GM18907 (cell line): ENCODE data around the gene CD109.
"Not testable (repeated sequence)": the region's sequence is repeated elsewhere in the genome, so short reads cannot be mapped to it uniquely, and the experiment has no call there.

Source experiments
- ATAC-seq: cut with Tn5 transposase; IDR thresholded peaks from one replicate; pipeline ENCODE4 v1.9.1; 2021; ENCODE audit warnings: mild to moderate bottlenecking, moderate library complexity; ENCODE audit not compliant: unreplicated experiment

The CD109 gene

DNA sequence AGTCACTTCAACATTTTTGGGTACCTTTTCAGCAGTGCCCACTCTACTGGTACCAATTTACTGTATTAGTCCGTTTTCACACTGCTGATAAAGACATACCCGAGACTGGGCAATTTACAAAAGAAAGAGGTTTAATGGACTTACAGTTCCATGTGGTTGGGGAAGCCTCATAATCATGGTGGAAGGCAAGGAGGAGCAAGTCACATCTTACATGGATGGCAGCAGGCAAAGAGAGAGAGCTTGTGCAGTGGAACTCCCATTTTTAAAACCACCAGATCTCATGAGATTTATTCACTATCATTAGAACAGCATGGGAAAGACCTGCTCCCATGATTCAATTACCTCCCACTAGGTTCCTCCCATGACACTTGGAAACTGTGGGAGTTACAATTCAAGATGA, 12.4 kb upstream of the CD109 start:
- not testable (repeated sequence) for ATAC-seq

DNA sequence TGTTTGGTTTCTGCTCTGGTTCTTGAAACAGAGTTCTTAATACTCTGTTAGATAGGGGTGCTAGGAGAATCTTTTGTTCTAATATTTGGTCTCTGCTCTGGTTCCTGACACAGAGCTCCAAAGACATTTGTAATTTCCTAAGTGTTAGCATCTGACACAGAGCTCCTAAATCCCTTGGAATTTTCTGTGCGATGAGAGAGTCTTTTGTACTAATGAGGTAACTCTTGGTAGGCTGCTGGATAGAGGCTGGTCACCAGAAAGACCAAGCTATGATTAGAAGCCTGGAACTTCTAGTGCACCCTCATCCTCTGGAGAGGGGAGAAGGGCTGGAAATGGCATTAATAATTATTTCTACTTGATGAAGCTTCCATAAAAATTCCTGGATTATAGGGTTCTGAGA, 7.7 kb upstream of the CD109 start:
- no peak for ATAC-seq

DNA sequence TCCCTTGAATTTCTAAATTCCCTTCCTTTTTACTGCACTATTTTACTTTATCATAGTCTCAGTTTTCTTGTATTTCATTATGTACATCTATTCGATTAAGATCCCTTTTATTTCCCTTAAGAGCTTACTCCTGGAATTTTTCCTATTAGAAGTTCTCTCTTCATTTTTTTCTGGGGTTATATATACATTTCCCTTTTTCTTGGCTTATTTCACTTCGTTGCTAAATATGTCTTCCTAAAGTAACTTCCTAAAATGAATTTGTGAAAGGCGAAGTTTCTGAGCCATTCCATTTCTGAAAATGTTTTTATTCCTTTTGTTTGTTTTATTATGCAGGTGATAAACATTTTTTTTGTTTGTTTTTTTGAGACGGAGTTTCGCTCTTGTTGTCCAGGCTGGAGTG, 5.9 kb upstream of the CD109 start:
- ATAC-seq = no peak

DNA sequence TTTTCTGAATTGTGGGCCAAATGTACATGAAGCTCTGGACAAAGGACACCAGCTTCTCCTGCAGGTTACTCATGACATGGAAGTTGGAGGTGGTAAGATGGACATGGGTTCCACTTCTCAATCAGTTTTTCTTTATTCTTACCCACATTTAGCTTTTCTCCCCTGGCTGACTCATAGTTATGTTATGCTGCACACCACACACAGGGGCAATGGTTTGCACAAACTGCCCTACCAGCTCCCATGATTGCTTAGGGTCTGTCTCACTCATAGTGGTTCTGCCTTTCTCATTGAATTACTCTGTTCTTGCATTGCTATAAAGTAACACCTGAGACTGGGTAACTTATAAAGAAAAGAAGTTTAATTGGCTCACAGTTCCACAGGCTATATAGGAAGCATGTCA, 4.5 kb upstream of the CD109 start:
- no peak for ATAC-seq

DNA sequence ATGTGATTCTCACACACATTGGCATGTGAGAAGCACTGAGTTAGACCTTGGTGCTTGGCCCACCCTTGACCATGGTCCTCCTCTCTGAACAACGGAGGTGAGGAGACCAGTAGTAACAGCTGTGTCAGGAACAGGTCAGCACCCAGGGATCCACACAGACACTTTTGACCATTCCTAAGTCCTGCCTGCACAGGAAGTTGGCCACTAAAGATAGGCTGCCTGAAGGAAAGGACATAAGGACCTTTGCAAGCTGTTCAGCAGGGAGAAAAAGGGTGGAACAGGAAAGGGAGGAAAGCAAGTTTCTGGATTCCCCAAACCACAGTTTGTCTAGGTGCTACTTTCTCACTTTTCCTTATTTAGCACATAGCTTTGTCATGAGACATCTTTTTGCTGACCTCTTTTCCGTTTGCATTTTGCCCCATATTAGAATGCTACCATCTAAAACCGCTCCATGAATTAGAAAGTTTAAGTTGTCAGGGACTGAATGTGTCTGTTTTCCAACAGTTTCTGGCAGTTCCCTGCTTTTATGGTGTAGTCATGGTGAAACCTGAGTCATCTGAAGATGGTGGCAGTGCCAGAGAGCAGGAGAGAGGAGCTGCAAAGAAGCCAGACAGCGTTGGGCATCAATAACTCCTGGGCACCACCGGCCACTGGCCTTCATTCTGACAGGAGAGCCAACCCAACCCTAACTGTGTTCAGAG, 1.1 kb upstream of the CD109 start:
- no peak for ATAC-seq

DNA sequence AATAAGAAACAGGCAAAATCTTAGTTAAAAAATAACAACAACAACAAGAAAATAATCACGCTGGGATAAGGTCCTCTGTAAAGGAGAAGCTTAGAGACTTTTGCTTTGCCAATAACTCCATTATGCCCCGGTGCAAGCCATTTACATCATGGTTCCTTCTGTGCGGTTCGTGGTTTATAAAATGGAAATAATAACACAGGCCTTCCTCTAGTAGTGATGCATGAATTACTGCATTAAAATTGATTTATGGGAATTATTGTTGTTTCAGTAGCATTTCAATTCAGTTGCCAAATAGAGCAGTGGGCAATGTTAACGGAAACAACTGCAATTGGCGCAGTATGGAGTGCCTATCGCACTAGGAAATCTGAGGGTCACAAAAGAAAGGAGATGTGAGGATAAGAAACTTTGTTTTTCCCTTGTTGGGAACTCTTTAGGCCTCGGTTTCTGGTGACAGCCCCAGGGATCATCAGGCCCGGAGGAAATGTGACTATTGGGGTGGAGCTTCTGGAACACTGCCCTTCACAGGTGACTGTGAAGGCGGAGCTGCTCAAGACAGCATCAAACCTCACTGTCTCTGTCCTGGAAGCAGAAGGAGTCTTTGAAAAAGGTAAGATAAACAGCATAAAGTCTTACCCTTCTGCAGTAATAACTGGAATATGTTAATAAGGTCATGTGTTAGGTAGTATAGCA, 1.1 kb downstream of the CD109 start:
- peak; percentile 38 for ATAC-seq

DNA sequence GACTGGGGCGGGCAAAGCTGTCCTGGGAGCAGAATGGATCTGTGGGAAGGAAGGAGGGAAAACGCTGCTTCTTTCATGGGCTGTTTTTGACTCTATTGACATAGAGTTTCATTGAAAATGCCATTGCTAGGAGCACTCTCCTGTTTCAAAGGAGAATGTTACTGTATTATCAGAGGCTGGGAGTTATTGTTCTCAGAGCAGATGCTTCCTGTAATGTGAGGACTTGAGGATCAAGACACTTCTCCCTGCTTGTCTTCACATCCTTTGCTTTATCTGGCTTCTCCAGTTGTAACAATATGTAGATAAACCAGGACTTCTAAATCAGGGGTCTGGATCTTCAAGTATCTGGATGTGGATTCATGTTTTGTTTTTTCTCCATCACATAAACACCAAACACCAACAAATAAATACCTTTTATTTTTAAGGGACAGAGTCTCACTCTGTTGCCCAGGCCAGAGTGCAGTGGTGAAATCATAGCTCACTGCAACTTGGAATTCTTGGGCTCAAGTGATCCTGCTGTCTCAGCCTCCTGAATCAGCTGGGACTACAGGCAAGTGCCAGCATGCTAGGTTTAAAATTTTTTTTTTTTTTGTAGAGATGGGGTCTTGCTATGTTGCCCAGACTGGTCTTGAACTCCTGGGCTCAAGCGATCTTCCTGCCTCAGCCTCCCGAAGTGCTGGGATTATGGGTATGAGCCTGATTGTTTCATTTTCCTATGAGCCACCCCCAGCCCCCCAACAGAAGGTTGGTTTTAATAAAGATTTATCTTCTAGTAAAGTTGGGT, 3.9 kb downstream of the CD109 start:
- no peak for ATAC-seq

DNA sequence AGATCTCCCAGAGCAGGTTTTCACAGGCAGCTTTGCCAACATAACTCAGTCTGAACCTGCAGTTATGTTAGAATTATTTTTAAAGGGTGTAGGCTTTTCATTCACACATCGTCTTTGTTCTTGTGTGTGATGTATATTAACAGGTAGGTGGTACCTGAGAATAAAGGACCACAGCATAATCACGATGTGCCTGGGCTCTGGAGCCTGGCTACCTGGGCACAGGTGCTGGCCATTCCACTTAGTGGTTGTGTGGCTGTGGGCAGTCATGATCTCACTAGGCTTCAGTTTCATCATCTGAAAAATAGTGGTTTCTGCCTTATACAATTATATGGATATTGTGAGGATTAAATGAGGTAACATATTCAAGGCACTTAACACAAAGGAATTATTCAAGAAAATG, 6.4 kb downstream of the CD109 start:
- ATAC-seq = no peak

DNA sequence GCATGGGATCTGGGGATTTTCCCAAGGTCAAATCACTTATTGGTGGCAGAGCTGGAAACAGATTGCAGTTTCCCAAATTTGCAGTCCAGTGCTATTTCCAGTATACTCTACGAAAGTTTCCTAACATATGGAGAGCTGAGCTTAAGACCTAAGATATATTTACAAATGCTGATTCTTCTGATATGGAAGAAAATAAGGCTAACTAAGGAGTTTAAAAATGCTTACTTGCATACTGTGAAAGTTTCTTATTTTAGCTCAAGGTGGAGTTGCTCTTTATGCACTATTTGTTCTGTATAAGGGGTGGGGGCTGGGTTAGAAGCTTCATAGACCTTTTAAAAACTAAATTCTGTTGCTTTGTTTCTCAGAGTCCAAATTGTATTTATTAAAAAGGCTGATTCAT, 7.5 kb downstream of the CD109 start:
- no peak for ATAC-seq

DNA sequence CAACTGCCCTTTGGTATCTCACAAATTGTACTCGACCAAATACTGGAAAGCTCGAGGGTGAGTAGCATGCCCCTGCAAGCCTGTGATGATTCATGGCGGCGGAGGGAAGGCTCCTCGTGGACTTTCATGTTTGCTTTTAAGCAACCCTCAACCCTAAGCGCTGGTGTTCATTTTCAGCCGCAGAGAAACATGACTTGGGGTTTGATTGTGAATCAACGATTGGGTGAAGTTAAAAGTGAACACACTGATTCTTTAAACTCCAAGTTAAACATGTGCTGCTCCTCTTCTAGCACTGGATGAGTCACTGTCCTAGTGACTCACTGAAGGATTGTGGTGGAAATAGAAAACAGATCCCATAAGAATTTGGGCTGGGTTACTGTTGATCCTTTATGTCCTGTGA, 8.3 kb downstream of the CD109 start:
- ATAC-seq = no peak

DNA sequence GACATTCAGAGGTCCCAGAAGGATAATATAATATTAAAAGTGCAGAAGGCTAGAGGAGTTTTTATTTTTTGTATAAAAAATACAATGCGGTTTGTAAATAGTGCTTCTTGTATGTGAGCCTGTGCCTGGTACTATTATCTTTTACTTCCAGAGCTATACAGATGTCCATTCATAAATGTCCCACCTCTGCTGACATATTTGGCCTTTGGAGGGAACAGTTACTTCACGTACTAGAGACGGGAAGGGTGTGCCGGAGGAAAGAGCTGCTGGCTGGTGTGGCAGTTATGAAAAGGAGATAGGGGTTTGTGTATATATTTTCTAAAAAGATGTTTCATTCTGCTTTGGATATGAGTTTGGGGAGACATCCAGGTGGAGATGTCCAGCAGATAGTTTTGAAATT, 8.8 kb downstream of the CD109 start:
- no peak for ATAC-seq

DNA sequence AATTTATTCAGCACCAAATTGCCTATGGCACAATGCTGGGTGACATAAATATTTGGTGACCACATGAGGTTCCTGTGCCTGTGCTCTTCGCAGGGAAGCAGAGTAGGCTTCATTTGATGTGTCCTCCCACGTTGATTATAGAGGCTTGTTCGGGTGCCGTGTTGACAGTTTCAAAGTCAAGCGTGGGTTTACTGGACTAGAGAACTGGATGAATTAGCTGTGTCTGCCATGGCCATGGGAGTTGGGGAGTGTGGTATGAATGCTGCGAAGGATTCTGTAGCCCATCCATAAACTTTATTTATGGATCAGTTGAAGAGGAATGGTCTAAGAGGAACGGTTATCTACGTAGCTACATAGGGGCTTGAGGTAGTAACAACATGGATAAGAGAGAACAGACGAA, 11.0 kb downstream of the CD109 start:
- ATAC-seq = no peak

DNA sequence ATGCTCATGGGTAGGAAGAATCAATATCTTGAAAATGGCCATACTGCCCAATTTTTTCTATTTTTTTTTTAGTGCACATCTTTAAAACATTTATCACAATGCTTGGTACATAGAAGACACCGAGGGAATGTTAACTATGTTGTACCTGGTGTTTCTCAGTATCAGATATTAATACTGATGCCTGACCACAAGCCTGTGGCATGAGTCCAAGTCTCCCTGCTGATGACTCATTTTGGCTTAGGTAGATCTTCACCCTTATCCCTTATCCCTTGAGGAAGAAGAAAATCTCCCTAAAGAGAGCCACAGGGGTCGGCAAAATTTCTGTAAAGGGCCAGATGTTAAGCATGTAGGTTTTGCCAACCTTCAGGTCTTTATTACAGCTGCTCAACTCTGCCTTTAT, 14.5 kb downstream of the CD109 start:
- no peak for ATAC-seq

DNA sequence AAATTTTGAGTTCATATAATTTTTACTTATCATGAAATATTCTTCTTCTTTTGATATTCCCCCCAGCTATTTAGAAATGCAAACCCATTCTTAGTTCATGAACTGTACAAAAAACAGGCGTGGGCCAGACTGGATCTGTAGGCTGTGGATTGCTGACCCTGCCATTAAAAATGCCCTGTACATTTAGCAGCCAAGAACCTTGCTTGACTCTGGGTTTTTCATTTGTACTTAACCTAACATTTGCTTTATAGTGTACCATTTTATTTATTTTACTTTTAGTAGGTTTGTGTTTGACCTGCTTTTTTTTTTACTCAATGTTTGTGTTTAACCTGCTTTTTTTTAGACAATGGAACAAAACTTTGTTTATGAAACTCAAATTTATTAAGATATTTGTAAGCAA, 14.9 kb downstream of the CD109 start:
- no peak for ATAC-seq

DNA sequence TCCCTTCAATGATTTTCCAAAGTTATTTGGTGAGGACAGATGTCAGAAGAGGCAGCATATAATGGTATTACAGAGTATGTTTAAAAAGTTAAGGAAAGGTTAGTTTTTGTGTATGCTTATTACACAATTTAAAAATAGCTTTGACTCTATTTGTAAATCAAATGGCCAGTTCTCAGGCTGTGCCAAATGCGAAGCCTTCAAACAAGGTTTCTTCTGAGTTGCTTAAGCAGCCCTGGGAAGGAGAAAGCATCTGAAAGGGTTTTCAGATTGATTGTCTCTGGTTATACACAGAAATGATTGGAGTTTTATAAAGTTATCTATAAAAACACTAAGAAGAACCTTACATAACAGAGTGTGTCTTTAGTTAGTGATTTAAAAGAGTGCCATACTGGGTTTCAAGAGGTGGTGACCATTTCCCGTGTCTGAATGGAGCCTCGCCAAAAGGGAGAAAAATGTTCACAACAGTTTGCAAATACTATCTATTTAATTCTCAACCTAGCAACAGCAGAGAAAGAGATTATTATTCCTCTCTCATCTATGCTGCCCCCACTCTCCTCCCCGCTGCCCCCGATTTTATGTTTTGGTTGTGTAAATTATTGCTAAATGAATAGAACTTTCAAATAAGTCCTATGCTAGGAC, 16.7 kb downstream of the CD109 start:
- no peak for ATAC-seq

DNA sequence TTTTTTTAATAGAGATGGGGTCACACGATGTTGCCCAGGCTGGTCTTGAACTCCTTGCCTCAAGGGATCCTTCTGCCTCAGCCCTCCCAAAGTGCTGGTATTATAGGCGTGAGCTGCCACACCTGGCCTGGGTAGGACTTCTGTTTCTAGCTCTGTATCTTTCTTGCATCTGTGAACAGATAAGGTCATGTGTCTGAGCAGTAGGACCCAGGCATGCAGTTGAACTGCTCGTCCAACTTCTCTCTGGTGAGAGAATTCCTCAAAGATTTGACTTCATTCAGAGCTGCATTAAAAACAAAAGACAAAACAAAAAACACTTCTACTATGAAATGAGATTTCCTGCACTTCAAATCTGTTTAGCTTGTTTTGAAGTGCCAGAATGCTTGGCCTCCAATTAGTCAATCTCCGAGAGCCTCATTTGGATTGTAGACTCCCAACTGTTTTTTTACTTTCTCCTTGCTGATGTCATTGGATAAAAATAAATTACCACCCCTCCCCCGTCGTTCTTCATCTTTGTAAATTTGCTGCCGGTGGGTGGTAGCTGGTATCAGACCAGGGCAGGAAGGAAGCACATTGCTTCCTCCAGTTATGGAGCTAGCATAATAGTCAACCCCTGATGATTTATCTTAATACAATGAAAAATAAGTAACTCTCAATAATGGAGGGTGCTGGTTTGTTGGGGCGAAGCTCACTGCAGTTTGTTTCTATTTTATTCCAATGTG, 17.6 kb downstream of the CD109 start:
- peak; percentile 44 for ATAC-seq

DNA sequence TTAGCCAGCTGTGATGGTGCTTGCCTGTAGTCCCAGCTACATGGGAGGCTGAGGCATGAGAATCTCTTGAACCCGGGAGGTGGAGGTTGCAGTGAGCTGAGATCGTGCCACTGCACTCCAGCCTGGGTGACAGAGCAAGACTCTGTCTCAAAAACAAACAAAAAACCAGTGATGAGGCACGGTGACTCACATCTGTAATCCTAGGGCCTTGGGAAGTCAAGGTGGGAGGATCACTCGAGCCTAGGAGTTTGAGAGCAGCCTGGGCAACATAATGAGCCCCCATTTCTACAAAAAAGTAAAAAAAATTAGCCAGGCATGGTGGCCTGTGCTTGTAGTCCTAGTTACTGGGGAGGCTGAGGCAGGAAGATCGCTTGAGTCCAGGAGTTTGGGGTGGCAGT, 19.1 kb downstream of the CD109 start:
- not testable (repeated sequence) for ATAC-seq

DNA sequence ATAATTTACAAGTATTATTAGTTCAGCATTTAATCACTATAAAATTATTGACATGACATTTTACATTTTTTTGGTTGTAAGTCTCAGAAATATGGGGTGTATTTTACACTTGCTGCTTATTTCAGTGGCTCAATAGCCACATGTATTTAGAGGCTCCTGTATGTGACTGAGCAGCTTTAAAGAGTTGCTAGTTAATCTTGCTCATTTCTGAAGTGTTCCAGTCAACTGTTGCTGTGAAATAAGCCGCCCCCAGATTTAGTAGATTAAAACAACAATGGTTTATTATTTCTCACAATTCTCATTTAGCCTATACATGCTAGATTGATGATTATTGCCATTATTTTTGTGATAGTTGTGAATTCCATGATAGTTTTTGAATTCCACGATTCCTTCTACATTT, 23.0 kb downstream of the CD109 start:
- no peak for ATAC-seq

DNA sequence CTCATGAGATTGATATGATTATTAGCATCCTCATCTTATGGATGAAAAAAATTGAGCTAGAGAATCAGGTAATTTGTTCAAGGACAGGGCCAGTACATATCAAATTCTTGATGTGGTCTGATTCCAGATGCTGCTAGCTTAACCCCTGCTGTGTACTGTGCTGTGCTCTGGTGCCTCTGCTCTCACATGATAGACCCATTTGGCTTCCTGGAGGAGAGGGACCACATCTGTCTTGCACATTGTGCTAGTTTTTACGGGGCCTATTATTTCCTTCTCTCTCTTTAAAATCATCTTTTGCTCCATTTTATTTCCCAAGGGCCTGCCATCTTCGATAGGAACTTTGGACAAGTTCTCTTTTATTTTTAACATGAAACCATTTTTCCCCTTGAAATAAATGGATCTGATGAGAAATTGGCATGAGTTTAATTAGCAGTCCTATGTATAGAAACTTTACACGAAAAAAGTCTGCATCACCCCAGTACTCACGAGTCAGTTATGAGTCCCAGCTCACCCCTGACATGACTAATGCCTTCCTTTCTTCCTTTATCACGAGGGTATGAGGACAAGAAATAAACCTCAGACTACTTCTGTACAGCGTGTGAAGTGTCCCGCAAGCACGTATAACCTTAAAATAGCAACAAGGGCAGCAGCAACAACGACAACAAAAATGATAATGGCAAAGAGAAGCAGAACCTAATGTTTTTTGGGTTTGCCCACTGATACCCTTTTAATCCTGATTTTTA, 26.5 kb downstream of the CD109 start:
- ATAC-seq = peak; percentile 79

DNA sequence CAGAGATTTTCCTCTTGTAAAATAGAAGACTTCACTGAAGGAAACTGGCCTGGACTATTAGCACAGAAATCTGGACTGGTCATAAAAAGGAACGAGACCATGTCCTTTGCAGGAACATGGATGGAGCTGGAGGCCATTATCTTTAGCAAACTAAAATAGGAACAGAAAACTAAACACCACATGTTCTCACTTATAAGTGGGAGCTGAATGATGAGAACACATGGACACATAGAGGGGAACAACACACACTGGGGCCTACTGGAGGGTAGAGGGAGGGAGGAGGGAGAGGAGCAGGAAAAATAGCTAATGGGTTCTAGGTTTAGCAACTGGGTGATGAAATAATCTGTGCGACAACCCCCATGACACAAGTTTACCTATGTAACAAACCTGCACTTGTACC, 27.5 kb downstream of the CD109 start:
- not testable (repeated sequence) for ATAC-seq
